K562 (cell line): ENCODE data around the gene FUT8.

Experiments
- BHLHE40 ChIP-seq: IDR thresholded peaks from 2 replicates; pipeline ENCODE4 v1.6.1; 2011; ENCODE audit warnings: low read length, improper control_type of control experiment
- CBX3 ChIP-seq, 2 experiments: IDR thresholded peaks; 1 replicate in 1 of 2; 2 replicates in 1 of 2; pipeline ENCODE4 v1.6.1; 2012; ENCODE audit warnings: inconsistent platforms in 2 of 2, low read length in 2 of 2, borderline replicate concordance in 1 of 2, control low read depth in 1 of 2
- CREM ChIP-seq: IDR thresholded peaks from 2 replicates; pipeline ENCODE4 v1.6.1; 2014; ENCODE audit warnings: antibody characterized with exemption, low read depth
- CTCF ChIP-seq, 3 experiments: IDR thresholded peaks in 2 of 3; conservative IDR thresholded peaks in 1 of 3; 2 replicates each; pipeline ENCODE4 v1.5.1; 2011 to 2012; ENCODE audit warnings: low read length in 3 of 3, mild to moderate bottlenecking in 3 of 3, control low read depth in 2 of 3, improper control_type of control experiment in 1 of 3, inconsistent platforms in 1 of 3, low read depth in 1 of 3, mixed read lengths in 1 of 3, moderate library complexity in 1 of 3; ENCODE audit not compliant: insufficient read depth in 2 of 3
- E2F5 ChIP-seq: sonication (generic); formaldehyde crosslinking; IDR thresholded peaks from 2 replicates; pipeline ENCODE4 v1.8.0; 2022; ENCODE audit warnings: mild to moderate bottlenecking, missing genetic modification reagents
- EHMT2 ChIP-seq: fragments of 450-650 bp; IDR thresholded peaks from 2 replicates; pipeline ENCODE4 v1.6.1; 2018; ENCODE audit warnings: antibody characterized with exemption
- EP300 ChIP-seq: IDR thresholded peaks from 2 replicates; pipeline ENCODE4 v1.6.1; 2012; ENCODE audit warnings: low read length, improper control_type of control experiment
- ETV6 ChIP-seq, 3 experiments: fragments of 150-350 bp in 1 of 3; sonication (generic) in 1 of 3; formaldehyde crosslinking in 1 of 3; IDR thresholded peaks; 2 replicates each; pipeline versions ENCODE4 v1.6.1 to v1.8.0; 2014 to 2022; ENCODE audit warnings: borderline replicate concordance in 2 of 3, low read depth in 2 of 3, antibody characterized with exemption in 1 of 3, low read length in 1 of 3, mild to moderate bottlenecking in 1 of 3, missing genetic modification reagents in 1 of 3
- EZH2 ChIP-seq: IDR thresholded peaks from 2 replicates; pipeline ENCODE4 v1.6.1; 2012; ENCODE audit warnings: low read depth, mild to moderate bottlenecking, inconsistent platforms, low read length, borderline replicate concordance
- FOXP1 ChIP-seq: sonication (generic); formaldehyde crosslinking; IDR thresholded peaks from 2 replicates; pipeline ENCODE4 v1.8.0; 2022; ENCODE audit warnings: mild to moderate bottlenecking, missing genetic modification reagents
- POLR2A ChIP-seq: fragments of 450-650 bp; conservative IDR thresholded peaks from 2 replicates; pipeline ENCODE4 v1.6.1; 2016
- ZNF586 ChIP-seq: fragments of 450-650 bp; formaldehyde crosslinking; conservative IDR thresholded peaks from 2 replicates; pipeline ENCODE4 v1.4.0; 2020; ENCODE audit warnings: mild to moderate bottlenecking, moderate library complexity
- TF ChIP-seq, protein P1 (sequence below): IDR thresholded peaks from 3 replicates; pipeline ENCODE4 v1.6.1; 2011; ENCODE audit warnings: borderline replicate concordance, mild to moderate bottlenecking; ENCODE audit not compliant: insufficient read length, insufficient read depth

GRCh38 chr14:65756880-65757279 lies 344.4 kb downstream of the FUT8 start:
- TF ChIP-seq CTCF (IDR thresholded peaks at IDR 0.05 in 2 of 3, conservative IDR thresholded peaks at IDR 0.05 in 1 of 3; ENCODE audit: insufficient read depth in 2 of 3, low read depth in 1 of 3, low read length in 3 of 3) = no peak
- TF ChIP-seq CBX3 (IDR thresholded peaks at IDR 0.05; ENCODE audit: borderline replicate concordance in 1 of 2, low read length in 2 of 2) = no peak
- no peak for TF ChIP-seq BHLHE40
- TF ChIP-seq POLR2A = no peak
- TF ChIP-seq, protein P1, sequence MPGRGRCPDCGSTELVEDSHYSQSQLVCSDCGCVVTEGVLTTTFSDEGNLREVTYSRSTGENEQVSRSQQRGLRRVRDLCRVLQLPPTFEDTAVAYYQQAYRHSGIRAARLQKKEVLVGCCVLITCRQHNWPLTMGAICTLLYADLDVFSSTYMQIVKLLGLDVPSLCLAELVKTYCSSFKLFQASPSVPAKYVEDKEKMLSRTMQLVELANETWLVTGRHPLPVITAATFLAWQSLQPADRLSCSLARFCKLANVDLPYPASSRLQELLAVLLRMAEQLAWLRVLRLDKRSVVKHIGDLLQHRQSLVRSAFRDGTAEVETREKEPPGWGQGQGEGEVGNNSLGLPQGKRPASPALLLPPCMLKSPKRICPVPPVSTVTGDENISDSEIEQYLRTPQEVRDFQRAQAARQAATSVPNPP = no peak
- TF ChIP-seq E2F5 (CRISPR knock-in tag) = no peak
- TF ChIP-seq FOXP1 (CRISPR knock-in tag) = no peak
- TF ChIP-seq EP300 = no peak
- TF ChIP-seq EZH2 = no peak
- no peak for TF ChIP-seq ETV6 (IDR thresholded peaks at IDR 0.05; ENCODE audit: borderline replicate concordance in 1 of 2, low read depth in 2 of 2, low read length in 1 of 2)
- no peak for TF ChIP-seq ETV6 (CRISPR knock-in tag; IDR thresholded peaks at IDR 0.05; ENCODE audit: borderline replicate concordance)
- TF ChIP-seq CREM = no peak
- TF ChIP-seq EHMT2 = no peak
- no peak for TF ChIP-seq ZNF586 (CRISPR knock-in tag)
